Fibroblast of lung (primary cell): ENCODE data around the gene LPP. TPM values are rescaled to one million over a fixed set of nuclear protein-coding genes. Genes with fewer than 3 reads are reported as not detected.

Experiments used
- DNase-seq, 2 donors: peaks; one replicate each; pipeline versions ENCODE4 v3.0.0 to v3.0.0-alpha.2; 2010; ENCODE audit warnings: low read depth in 2 of 2
- H2AFZ ChIP-seq: 2 replicates; pipeline ENCODE4 v1.5.1; 2012; ENCODE audit warnings: low read length, control low read depth, inconsistent platforms
- H3K27ac ChIP-seq: 2 replicates; pipeline ENCODE4 v1.5.1; 2011; ENCODE audit warnings: low read length, control low read depth; ENCODE audit not compliant: insufficient read depth
- H3K27me3 ChIP-seq: 2 replicates; pipeline ENCODE4 v1.5.1; 2011; ENCODE audit warnings: mild to moderate bottlenecking, low read length; ENCODE audit not compliant: control insufficient read depth, insufficient read depth
- H3K36me3 ChIP-seq: 2 replicates; pipeline ENCODE4 v1.5.1; 2011; ENCODE audit warnings: low read length; ENCODE audit not compliant: control insufficient read depth, insufficient read depth
- H3K4me1 ChIP-seq: 2 replicates; pipeline ENCODE4 v1.5.1; 2011; ENCODE audit warnings: low read length; ENCODE audit not compliant: control insufficient read depth, insufficient read depth; ENCODE audit errors: extremely low read depth
- H3K4me2 ChIP-seq: 2 replicates; pipeline ENCODE4 v1.5.1; 2011; ENCODE audit warnings: low read length, control low read depth; ENCODE audit not compliant: insufficient read depth; ENCODE audit errors: extremely low read depth
- H3K4me3 ChIP-seq, 4 experiments: fragments of 200-600 bp in 1 of 4; sonication (generic) in 1 of 4; replicated peaks in 1 of 4; 2 replicates each; pipeline ENCODE4 v1.5.1; 2011 to 2016; ENCODE audit warnings: low read length in 4 of 4, low read depth in 3 of 4, mild to moderate bottlenecking in 3 of 4, control low read depth in 2 of 4, inconsistent platforms in 1 of 4, mixed read lengths in 1 of 4; ENCODE audit not compliant: insufficient read depth in 1 of 4; ENCODE audit errors: control extremely low read depth in 1 of 4
- H3K79me2 ChIP-seq: 2 replicates; pipeline ENCODE4 v1.5.1; 2012; ENCODE audit warnings: mild to moderate bottlenecking, low read length, inconsistent platforms; ENCODE audit not compliant: control insufficient read depth, insufficient read depth
- H3K9ac ChIP-seq: 2 replicates; pipeline ENCODE4 v1.5.1; 2011; ENCODE audit warnings: mild to moderate bottlenecking, low read length, control low read depth; ENCODE audit not compliant: insufficient read depth
- H3K9me3 ChIP-seq: 2 replicates; pipeline ENCODE4 v1.5.1; 2012; ENCODE audit warnings: low read depth, low read length; ENCODE audit not compliant: control insufficient read depth, insufficient read depth
- H4K20me1 ChIP-seq: 2 replicates; pipeline ENCODE4 v1.5.1; 2011; ENCODE audit warnings: low read length; ENCODE audit not compliant: control insufficient read depth, insufficient read depth; ENCODE audit errors: extremely low read depth
- EZH2 ChIP-seq: IDR thresholded peaks from 2 replicates; pipeline ENCODE4 v1.5.1; 2012; ENCODE audit warnings: low read length, control low read depth, mild to moderate bottlenecking; ENCODE audit errors: missing control alignments
- polyA plus RNA-seq, 2 donors: library from polyadenylated mRNA; depleted of rRNA in 1 of 2; stranded (reverse) in 1 of 2; unstranded in 1 of 2; fragments of >200 nt; gene quantifications; 2 replicates each; pipeline ENCODE4 v1.2.1, GENCODE V29; 2011 to 2012; ENCODE audit warnings: missing spikeins in 1 of 2
- total RNA-seq: library from RNA; depleted of rRNA; stranded (reverse); fragments of >200 nt; gene quantifications from 2 replicates; pipeline ENCODE4 v1.2.1, GENCODE V29; 2014
- TF ChIP-seq, protein P1 (sequence below), 2 donors: IDR thresholded peaks in 1 of 2; conservative IDR thresholded peaks in 1 of 2; 1 replicate in 1 of 2; 2 replicates in 1 of 2; pipeline ENCODE4 v1.5.1; 2011 to 2012; ENCODE audit warnings: low read length in 2 of 2, control low read depth in 1 of 2, inconsistent platforms in 1 of 2, low read depth in 1 of 2, mild to moderate bottlenecking in 1 of 2

Gene LPP
- total and polyA plus RNA-seq, 2 donors (not counting 1 experiment from before 2014, with no cell fraction given), result 69.0 to 124 TPM

GRCh38 chr3:188211476-188211875 is 57.5 kb downstream of the LPP start:
- Histone ChIP-seq H2AFZ (no peak overlapping the region), H4K20me1 (no peaks in the 10 kb centered on the region), H3K79me2 (peaks cover 69% of the 10 kb centered on the region), H3K9me3 (no peaks in the 10 kb centered on the region), H3K4me1 (peaks cover 37% of the 10 kb centered on the region), H3K36me3 (peaks cover 3% of the 10 kb centered on the region), H3K4me3 (no peak overlapping the region), H3K9ac (no peak overlapping the region), H3K27ac (peak overlapping the region; percentile 60), H3K4me2 (no peak overlapping the region), H3K27me3 (no peaks in the 10 kb centered on the region)
- peak in 1 of 2 donors; percentile 58 for DNase-seq
- TF ChIP-seq, protein P1, sequence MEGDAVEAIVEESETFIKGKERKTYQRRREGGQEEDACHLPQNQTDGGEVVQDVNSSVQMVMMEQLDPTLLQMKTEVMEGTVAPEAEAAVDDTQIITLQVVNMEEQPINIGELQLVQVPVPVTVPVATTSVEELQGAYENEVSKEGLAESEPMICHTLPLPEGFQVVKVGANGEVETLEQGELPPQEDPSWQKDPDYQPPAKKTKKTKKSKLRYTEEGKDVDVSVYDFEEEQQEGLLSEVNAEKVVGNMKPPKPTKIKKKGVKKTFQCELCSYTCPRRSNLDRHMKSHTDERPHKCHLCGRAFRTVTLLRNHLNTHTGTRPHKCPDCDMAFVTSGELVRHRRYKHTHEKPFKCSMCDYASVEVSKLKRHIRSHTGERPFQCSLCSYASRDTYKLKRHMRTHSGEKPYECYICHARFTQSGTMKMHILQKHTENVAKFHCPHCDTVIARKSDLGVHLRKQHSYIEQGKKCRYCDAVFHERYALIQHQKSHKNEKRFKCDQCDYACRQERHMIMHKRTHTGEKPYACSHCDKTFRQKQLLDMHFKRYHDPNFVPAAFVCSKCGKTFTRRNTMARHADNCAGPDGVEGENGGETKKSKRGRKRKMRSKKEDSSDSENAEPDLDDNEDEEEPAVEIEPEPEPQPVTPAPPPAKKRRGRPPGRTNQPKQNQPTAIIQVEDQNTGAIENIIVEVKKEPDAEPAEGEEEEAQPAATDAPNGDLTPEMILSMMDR (conservative IDR thresholded peaks at IDR 0.05 in 1 of 2, IDR thresholded peaks at IDR 0.05 in 1 of 2; ENCODE audit: low read depth in 1 of 2, low read length in 2 of 2), result no peak

DNA sequence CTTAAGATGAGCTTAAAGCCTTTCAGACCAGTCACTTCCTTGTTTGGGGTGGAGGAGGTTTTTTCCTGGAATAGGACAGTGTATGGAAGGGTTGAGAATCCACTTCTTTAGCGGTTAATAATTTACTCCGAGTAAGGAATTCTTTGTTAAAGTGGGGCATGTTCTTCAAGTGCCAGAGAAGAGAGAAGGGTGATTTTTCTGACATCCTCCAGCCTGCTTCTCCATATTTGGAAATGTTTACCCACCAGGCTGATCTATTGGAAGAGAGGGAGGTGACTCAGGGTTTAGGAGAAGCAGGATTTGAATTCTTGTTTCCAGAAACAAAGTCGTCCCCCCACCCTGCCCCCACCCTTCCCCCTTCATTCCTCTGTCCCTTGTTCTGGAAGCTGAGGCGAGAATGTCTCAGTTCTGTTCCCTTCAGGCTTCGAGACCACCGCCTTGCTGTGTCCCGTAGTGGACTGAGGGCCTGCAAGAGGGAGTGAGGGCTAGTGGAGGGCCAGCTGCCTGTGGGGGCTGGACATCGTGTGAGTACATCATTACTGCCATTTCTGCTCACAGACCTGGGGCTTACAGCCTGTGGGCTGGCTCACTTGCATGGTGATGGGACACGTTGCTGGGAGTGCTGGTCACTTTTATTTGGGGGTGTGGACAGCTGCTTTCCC is 58.5 kb downstream of the LPP start:
- peak; percentile 88 to 92 for DNase-seq
- TF ChIP-seq, protein P1 (conservative IDR thresholded peaks at IDR 0.05 in 1 of 2, IDR thresholded peaks at IDR 0.05 in 1 of 2; ENCODE audit: low read depth in 1 of 2, low read length in 2 of 2), result no peak
- no peak for TF ChIP-seq EZH2
- Histone ChIP-seq H4K20me1 (no peaks in the 10 kb centered on the region), H3K27ac (peak overlapping the region; percentile 89), H3K9ac (peak overlapping the region; percentile 64), H3K4me3 (peak overlapping the region in 3 of 4 experiments; percentile 32 to 58 (median 51)), H3K27me3 (no peaks in the 10 kb centered on the region), H3K79me2 (peaks cover 71% of the 10 kb centered on the region), H3K4me1 (peaks cover 41% of the 10 kb centered on the region), H3K9me3 (no peaks in the 10 kb centered on the region), H3K4me2 (peak overlapping the region; percentile 89), H3K36me3 (peaks cover 3% of the 10 kb centered on the region), H2AFZ (no peak overlapping the region)

DNA sequence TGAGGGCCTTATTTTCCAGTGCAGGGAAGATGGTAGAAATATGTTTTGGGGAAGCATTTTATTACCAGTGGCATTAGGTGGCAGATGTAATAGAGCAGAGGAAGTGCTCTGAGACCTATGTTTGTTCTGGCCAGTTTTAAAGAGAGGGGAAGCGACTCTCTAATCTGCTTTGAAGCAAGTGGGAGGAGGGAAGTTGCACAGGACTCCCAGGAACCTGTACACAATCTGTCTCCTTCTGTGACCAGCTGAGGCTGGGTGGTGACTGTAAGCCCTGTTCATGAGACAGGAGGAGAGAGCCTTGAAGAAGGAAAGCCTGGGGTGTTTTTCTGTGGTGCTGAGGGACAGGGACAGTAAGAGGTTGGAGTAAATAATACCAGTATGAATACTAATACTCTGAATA is 60.5 kb downstream of the LPP start:
- Histone ChIP-seq H4K20me1 (no peaks in the 10 kb centered on the region), H3K27me3 (no peaks in the 10 kb centered on the region), H3K9me3 (no peaks in the 10 kb centered on the region), H3K79me2 (peaks cover 75% of the 10 kb centered on the region), H3K36me3 (peaks cover 3% of the 10 kb centered on the region), H3K9ac (no peak overlapping the region), H3K4me1 (peaks cover 29% of the 10 kb centered on the region), H3K4me2 (peak overlapping the region; percentile 59), H2AFZ (no peak overlapping the region), H3K4me3 (peak overlapping the region in 2 of 4 experiments; percentile 38 to 51), H3K27ac (peak overlapping the region; percentile 30)
- TF ChIP-seq EZH2, result no peak
- TF ChIP-seq, protein P1 (conservative IDR thresholded peaks at IDR 0.05 in 1 of 2, IDR thresholded peaks at IDR 0.05 in 1 of 2; ENCODE audit: low read depth in 1 of 2, low read length in 2 of 2), result no peak
- DNase-seq, result peak in 1 of 2 donors; percentile 25
